Measurements from ENCODE around the gene HOXA6. TPM values are rescaled to one million over a fixed set of nuclear protein-coding genes. Genes with fewer than 3 reads are reported as not detected.

Gene HOXA6
- total and polyA plus RNA-seq, 9 of the 15 experiments (the other 6 are each of a cell fraction or from before 2014, with no cell fraction given), result not detected

DNA sequence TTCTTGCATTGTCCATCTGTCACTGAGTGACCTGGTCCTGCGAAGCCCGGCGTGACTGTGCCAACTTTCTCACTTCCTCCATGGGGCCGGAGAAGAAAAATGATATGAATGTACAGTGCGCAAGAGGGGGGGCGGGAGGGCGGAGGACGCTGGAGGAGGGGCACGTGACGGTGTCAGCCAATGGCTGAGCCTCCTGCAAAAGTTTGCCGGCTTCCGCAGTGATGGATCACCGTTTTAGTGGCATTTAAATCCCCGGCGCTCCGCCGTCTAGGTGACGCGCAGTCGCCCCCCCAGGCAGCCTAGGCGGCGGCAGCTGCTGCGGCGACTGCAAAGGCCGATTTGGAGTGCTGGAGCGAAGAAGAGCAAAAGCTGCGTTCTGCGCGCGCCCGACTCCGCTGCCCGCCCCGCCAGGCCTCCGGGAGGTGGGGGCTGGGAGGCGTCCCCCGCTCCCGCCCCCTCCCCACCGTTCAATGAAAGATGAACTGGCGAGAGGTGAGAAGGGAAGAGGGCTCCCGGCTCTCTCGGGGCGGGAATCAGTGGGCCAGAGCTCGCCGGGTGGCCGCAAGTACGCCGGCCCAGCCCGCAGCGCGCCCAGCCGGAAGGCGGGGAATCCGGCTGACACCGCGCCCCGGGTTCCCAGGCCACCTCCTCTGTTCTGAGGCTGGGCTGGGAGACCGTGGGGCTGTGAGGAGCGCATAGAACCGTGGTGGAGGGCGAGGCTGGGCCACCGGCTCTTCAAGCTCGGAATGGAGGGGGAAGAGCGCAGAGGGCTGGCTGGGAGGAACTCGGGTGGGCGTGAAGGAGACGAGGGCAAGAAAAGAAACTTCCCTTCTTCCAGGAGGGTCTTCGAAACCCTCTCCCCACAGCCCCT, 51.4 kb downstream of the HOXA6 start, which contains the start of gene HOXA1:
Gene HOXA1, minus strand, starts transcription at position 104 of the 871 bp plus-strand sequence. Its CDS starts 88 bp downstream, at position 16.
- CTCF ChIA-PET (ENCODE audit: low intra/inter-chr PET ratio), result no interaction called here
- 7% methylated on average over 17 of the region's 68 CpGs for WGBS (ENCODE audit: insufficient coverage, low coverage, missing lambda C conversion rate)
- ATAC-seq (peak; percentile 72), FAIRE-seq (no peak), DNase-seq (ENCODE audit: extremely low read depth in 1 of 4, low spot score in 3 of 4) (peak; percentile 6 to 73 (median 66))
- H4K20me1 ChIP-seq (replicated peaks; ENCODE audit: control insufficient read depth, insufficient read depth, low read length), result no peaks in the 10 kb centered on the region
- BruUV-seq (replicated peaks), result no TSS peak
- no peak within 1 kb of the TSS for H2AFZ ChIP-seq (ENCODE audit: low read depth, low read length)
- POLR2A ChIA-PET, result no interaction called here
- H3K27me3 ChIP-seq (ENCODE audit: control insufficient read depth in 2 of 2, insufficient read depth in 2 of 2, low read length in 2 of 2), result peaks cover 40 to 60% of the 10 kb centered on the region in 2 experiments
- H3K4me1 ChIP-seq (replicated peaks in 1 of 2; ENCODE audit: control insufficient read depth in 2 of 2, insufficient read depth in 2 of 2, low read length in 2 of 2), result peaks cover 0 to 13% of the 10 kb centered on the region in 2 experiments; a peak in 2 of 5 replicates
- in situ Hi-C loops (cut with MboI) (no loop called here), intact Hi-C loops (cut with micrococcal nuclease) (no loop called here)
- H3K79me2 ChIP-seq (ENCODE audit: control insufficient read depth, insufficient read depth, low read length), result no peaks in the 10 kb centered on the region
- no peaks in the 10 kb centered on the region for H3K36me3 ChIP-seq (ENCODE audit: control insufficient read depth, insufficient read depth, low read length)
- no peak within 1 kb of the TSS for H3K27ac ChIP-seq (ENCODE audit: extremely low read depth, low read depth, low read length)
- no peaks in the 10 kb centered on the region for H3K9me1 ChIP-seq (ENCODE audit: control insufficient read depth, insufficient read depth, low read length)
- no peak within 1 kb of the TSS for H3K4me3 ChIP-seq
- H3K9me3 ChIP-seq (replicated peaks; ENCODE audit: control insufficient read depth, insufficient read depth, low read depth, low read length), result no peaks in the 10 kb centered on the region
- no peak within 1 kb of the TSS for H3K4me2 ChIP-seq (ENCODE audit: insufficient read depth, low read length)
- H3K9ac ChIP-seq (ENCODE audit: insufficient read depth in 1 of 2, low read depth in 2 of 2, low read length in 2 of 2), result no peak within 1 kb of the TSS
- no peak for TF ChIP-seq MTA3 (IDR thresholded peaks at IDR 0.05; ENCODE audit: borderline replicate concordance)
- TF ChIP-seq ZNF197 (CRISPR knock-in tag; IDR thresholded peaks at IDR 0.05; ENCODE audit: low read depth), result no peak
- TF ChIP-seq POLR3A (IDR thresholded peaks at IDR 0.05; ENCODE audit: borderline replicate concordance, extremely low read depth, insufficient read depth, insufficient read length), result no peak
- peak; percentile 8 for TF ChIP-seq NFYB (IDR thresholded peaks at IDR 0.05; ENCODE audit: extremely low read depth, insufficient read length)
- TF ChIP-seq, protein P1, sequence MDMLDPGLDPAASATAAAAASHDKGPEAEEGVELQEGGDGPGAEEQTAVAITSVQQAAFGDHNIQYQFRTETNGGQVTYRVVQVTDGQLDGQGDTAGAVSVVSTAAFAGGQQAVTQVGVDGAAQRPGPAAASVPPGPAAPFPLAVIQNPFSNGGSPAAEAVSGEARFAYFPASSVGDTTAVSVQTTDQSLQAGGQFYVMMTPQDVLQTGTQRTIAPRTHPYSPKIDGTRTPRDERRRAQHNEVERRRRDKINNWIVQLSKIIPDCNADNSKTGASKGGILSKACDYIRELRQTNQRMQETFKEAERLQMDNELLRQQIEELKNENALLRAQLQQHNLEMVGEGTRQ (CRISPR knock-in tag; IDR thresholded peaks at IDR 0.05), result peak; percentile 80
- no peak for TF ChIP-seq ZNF586 (CRISPR knock-in tag; conservative IDR thresholded peaks at IDR 0.05)
- no peak for TF ChIP-seq PTRF (tag; IDR thresholded peaks at IDR 0.05)
- TF ChIP-seq, protein P2, sequence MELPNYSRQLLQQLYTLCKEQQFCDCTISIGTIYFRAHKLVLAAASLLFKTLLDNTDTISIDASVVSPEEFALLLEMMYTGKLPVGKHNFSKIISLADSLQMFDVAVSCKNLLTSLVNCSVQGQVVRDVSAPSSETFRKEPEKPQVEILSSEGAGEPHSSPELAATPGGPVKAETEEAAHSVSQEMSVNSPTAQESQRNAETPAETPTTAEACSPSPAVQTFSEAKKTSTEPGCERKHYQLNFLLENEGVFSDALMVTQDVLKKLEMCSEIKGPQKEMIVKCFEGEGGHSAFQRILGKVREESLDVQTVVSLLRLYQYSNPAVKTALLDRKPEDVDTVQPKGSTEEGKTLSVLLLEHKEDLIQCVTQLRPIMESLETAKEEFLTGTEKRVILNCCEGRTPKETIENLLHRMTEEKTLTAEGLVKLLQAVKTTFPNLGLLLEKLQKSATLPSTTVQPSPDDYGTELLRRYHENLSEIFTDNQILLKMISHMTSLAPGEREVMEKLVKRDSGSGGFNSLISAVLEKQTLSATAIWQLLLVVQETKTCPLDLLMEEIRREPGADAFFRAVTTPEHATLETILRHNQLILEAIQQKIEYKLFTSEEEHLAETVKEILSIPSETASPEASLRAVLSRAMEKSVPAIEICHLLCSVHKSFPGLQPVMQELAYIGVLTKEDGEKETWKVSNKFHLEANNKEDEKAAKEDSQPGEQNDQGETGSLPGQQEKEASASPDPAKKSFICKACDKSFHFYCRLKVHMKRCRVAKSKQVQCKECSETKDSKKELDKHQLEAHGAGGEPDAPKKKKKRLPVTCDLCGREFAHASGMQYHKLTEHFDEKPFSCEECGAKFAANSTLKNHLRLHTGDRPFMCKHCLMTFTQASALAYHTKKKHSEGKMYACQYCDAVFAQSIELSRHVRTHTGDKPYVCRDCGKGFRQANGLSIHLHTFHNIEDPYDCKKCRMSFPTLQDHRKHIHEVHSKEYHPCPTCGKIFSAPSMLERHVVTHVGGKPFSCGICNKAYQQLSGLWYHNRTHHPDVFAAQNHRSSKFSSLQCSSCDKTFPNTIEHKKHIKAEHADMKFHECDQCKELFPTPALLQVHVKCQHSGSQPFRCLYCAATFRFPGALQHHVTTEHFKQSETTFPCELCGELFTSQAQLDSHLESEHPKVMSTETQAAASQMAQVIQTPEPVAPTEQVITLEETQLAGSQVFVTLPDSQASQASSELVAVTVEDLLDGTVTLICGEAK (IDR thresholded peaks at IDR 0.05), result no peak
- TF ChIP-seq, protein P2 (CRISPR knock-in tag; IDR thresholded peaks at IDR 0.05), result no peak
- no peak for TF ChIP-seq CREM (IDR thresholded peaks at IDR 0.05; ENCODE audit: low read depth)
- TF ChIP-seq TAF15 (IDR thresholded peaks at IDR 0.05; ENCODE audit: low read depth, low read length), result no peak
